Measurements from ENCODE around the gene PHRF1. TPM values are rescaled to one million over a fixed set of nuclear protein-coding genes. Genes with fewer than 3 reads are reported as not detected.

The PHRF1 gene
- total and polyA plus RNA-seq, 12 donors = 8.7 to 62.3 (median 26.1) TPM

DNA sequence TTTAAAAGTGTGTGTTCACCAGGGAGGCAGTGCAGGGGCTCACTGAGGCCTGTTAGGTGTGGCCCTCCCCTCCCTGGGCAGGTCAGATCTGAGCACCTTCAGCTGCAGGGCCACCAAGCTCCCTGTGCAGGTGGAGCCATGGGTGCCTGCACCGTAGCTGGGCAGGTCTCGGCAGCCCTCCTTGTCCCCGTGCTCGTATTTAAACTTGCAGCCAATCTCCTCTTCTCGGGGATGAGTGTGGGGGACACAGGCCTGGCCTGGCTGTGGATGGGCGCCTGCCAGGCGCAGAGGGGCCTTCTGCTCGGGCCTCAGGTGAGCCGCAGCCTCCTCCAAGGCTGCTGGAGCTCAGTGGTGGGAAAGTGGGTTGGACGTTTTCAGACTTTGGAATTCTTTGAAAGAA lies 19.1 kb downstream of the PHRF1 start:
- no peaks in the 10 kb centered on the region for H3K4me1 ChIP-seq (replicated peaks in 1 of 2)
- no peaks in the 10 kb centered on the region for H3K9me3 ChIP-seq (replicated peaks in 1 of 3)
- intact Hi-C loops (cut with DNase I) = no loop called here
- 85 to 94% (median 92%) methylated on average over 7 to 10 of the region's 10 CpGs for WGBS, 4 donors
- H3K27ac ChIP-seq = no peak overlapping the region
- H3K36me3 ChIP-seq (replicated peaks in 1 of 2) = peaks cover 0 to 93% of the 10 kb centered on the region in 2 donors
- TF ChIP-seq POLR2A (IDR thresholded peaks at IDR 0.05) = no peak
- TF ChIP-seq CTCF (IDR thresholded peaks at IDR 0.05) = no peak
- no peaks in the 10 kb centered on the region for H3K27me3 ChIP-seq
- DNase-seq = no peak
- H3K4me3 ChIP-seq = no peak overlapping the region

GRCh38 chr11:596374-596773 lies 20.1 kb downstream of the PHRF1 start:
- intact Hi-C loops (cut with DNase I) = no loop called here
- Histone ChIP-seq H3K27ac (no peak overlapping the region), H3K4me1 (replicated peaks in 1 of 2) (no peaks in the 10 kb centered on the region), H3K36me3 (replicated peaks in 1 of 2) (peaks cover 0 to 94% of the 10 kb centered on the region in 2 donors), H3K27me3 (no peaks in the 10 kb centered on the region), H3K4me3 (no peak overlapping the region), H3K9me3 (replicated peaks in 1 of 3) (no peaks in the 10 kb centered on the region)
- TF ChIP-seq POLR2A (IDR thresholded peaks at IDR 0.05) (no peak), CTCF (IDR thresholded peaks at IDR 0.05) (no peak)
- no peak for DNase-seq
- WGBS, 4 donors = 82 to 91% (median 89%) methylated on average over 9 to 10 of the region's 10 CpGs; no CpG with 5 or more reads in 1 of the 4 donors

DNA sequence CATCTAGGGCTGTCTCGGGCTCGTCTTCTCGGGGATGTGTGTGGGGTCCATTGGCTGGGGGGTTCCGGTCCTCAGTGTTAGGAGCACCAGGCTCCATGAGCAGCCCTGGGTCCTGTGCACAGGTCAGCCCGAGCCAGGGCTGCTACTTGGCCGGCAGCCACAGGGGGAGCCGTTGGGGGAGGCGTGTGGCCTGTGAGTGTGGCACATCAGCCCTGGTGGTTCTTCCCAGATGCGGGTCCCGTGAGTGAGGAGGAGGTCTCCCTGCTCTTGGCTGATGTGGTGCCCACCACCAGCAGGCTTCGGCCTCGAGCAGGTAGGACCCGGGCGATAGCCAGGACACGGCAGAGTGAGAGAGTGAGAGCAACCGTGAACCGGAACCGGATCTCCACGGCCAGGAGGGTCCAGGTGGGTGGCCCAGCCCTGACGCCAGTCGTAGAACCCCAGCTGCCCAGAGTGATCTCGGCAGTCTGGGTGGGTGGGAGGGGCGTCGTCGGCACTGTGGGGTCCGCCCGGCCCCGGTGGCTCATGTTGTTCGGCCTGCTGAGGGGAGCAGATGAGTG lies 21.0 kb downstream of the PHRF1 start:
- no peaks in the 10 kb centered on the region for H3K9me3 ChIP-seq (replicated peaks in 1 of 3)
- H3K27ac ChIP-seq = no peak overlapping the region
- no peak for DNase-seq
- no peaks in the 10 kb centered on the region for H3K4me1 ChIP-seq (replicated peaks in 1 of 2)
- no peak overlapping the region for H3K4me3 ChIP-seq
- peaks cover 0 to 97% of the 10 kb centered on the region in 2 donors for H3K36me3 ChIP-seq (replicated peaks in 1 of 2)
- TF ChIP-seq POLR2A (IDR thresholded peaks at IDR 0.05) = no peak
- TF ChIP-seq CTCF (IDR thresholded peaks at IDR 0.05) = no peak
- WGBS, 4 donors = 64 to 90% (median 88%) methylated on average over 5 to 29 of the region's 29 CpGs
- intact Hi-C loops (cut with DNase I) = no loop called here
- H3K27me3 ChIP-seq = no peaks in the 10 kb centered on the region

- peaks cover 0 to 95% of the 10 kb centered on the region in 2 donors for H3K36me3 ChIP-seq (replicated peaks in 1 of 2)
- WGBS, 4 donors = 91 to 96% (median 93%) methylated on average over 5 to 30 of the region's 30 CpGs
- TF ChIP-seq CTCF (IDR thresholded peaks at IDR 0.05) = no peak
- TF ChIP-seq POLR2A (IDR thresholded peaks at IDR 0.05) = no peak
Measured at GRCh38 chr11:598005-598680, 21.9 kb downstream of the PHRF1 start.

More at GRCh38 chr11:598005-598680, 21.9 kb downstream of the PHRF1 start:
- Histone ChIP-seq H3K4me3 (no peak overlapping the region), H3K27ac (no peak overlapping the region), H3K9me3 (replicated peaks in 1 of 3) (no peaks in the 10 kb centered on the region), H3K4me1 (replicated peaks in 1 of 2) (no peaks in the 10 kb centered on the region), H3K27me3 (no peaks in the 10 kb centered on the region)
- no peak for DNase-seq
- intact Hi-C loops (cut with DNase I) = no loop called here

Data from adrenal gland (tissue), 12 donors.